ENCODE results near the gene DNASE2. TPM values are rescaled to one million over a fixed set of nuclear protein-coding genes. Genes with fewer than 3 reads are reported as not detected.

Gene DNASE2, protein sequence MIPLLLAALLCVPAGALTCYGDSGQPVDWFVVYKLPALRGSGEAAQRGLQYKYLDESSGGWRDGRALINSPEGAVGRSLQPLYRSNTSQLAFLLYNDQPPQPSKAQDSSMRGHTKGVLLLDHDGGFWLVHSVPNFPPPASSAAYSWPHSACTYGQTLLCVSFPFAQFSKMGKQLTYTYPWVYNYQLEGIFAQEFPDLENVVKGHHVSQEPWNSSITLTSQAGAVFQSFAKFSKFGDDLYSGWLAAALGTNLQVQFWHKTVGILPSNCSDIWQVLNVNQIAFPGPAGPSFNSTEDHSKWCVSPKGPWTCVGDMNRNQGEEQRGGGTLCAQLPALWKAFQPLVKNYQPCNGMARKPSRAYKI
- total RNA-seq = 12.1 and 20.0 TPM in 2 replicates

DNA sequence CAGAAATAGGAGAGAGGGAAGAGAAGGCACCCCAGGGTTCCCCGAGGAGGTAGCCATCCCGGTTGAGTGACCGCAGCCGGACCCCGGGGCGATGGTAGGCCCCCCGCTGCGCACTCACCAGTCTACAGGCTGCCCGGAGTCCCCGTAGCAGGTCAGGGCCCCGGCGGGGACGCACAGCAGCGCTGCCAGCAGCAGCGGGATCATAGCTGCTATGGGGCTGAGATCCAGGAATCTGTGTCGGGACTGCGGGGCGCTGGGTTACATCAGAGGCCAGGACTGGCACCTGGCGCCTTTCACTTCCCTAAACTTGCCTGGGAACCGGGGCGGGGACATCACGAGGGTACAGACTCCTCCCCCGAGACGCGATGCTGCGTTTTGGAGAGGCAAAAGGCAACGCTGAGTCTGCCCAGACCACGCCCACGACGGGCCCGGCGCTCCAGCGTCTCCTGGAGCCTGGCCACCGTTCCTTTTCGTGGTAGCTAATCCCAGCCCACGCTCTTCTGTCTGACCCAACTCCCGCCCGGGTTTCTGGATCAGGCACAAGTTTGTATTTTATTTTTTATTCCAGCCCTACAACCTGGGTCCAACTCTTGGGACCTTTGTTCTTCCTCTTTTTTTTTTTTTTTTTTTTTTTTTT is at the start of gene DNASE2:
Gene DNASE2, minus strand, starts transcription at position 278 of the 637 bp plus-strand sequence. Its CDS starts 74 bp downstream, at position 204.

DNA sequence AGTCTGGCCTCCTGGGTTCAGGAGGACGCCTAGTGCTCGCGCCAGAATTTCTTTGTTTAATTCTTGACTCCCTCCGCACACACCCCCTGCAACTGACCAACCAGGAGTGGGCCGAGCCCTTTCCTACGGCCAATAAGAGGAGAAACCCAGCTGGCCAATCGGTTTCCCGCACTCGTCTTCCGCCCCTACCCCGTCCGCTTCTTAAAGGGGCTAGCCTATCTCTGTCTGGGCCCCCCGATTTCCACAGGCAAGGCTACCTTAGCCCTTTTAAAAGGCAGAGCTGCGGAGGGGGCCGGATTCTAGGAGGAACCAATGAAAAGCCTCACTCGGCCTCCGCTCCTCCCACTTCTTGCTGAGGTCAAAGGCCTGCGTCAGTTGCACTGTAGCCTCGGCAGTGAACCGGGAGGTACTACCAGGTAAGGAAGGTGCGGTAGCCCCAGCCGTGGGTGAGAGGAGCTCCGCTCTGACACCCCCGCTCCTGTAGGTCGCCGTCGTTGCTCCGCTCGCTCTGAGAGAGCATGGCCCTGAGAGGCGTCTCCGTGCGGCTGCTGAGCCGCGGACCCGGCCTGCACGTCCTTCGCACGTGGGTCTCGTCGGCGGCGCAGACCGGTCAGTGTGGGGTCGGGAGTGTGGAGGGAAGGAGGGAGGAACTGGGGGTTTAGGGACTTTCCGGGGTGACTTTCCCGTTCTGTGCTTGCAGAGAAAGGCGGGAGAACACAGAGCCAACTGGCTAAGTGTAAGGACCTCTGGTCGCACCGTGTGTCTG is 9.7 kb upstream of the DNASE2 start, which contains the start of gene GCDH:
Gene GCDH, plus strand, starts transcription at position 374 of the 766 bp plus-strand sequence. Its CDS starts 145 bp downstream, at position 519.

DNA sequence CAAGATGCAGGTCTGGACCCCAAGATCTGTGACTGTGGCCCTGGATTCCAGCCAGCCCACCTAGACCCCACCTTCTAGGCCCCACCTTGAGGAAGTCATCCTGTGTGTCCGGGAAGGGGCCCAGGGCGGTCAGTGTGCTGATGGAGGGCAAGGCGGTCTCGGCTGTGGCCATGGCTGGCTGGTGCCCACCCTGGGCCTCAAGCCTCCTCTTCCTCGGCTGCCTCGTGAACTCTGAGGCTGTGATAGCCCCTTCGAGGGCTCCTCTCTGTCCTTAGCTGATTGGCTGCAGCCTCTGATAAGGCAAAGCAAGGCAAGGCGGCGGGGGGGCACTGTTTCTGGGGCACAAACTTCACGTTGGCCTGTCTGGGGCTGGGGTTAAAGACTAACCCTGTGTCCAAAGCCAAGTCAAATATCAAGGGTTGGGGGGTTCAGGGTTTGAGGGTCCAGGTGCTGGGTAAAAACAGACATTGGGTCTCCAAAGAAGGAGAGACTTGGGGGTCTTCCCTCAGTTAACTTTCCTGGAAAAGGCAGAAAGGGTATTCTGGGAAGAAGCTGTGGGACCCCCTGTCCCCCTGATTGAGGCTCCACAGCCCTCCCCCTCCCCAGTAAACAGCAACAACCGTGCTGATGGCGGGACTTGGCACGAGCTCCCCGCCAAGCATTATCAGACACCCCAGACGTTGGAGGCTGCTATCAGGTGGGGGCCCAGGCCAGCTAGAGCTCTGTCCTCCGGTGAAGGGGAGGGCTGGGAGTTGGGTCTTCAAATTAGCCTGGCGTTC is 5.9 kb upstream of the DNASE2 start, which contains the start of gene KLF1:
Gene KLF1, minus strand, starts transcription at position 233 of the 779 bp plus-strand sequence. Its CDS starts 61 bp downstream, at position 172.

DNA sequence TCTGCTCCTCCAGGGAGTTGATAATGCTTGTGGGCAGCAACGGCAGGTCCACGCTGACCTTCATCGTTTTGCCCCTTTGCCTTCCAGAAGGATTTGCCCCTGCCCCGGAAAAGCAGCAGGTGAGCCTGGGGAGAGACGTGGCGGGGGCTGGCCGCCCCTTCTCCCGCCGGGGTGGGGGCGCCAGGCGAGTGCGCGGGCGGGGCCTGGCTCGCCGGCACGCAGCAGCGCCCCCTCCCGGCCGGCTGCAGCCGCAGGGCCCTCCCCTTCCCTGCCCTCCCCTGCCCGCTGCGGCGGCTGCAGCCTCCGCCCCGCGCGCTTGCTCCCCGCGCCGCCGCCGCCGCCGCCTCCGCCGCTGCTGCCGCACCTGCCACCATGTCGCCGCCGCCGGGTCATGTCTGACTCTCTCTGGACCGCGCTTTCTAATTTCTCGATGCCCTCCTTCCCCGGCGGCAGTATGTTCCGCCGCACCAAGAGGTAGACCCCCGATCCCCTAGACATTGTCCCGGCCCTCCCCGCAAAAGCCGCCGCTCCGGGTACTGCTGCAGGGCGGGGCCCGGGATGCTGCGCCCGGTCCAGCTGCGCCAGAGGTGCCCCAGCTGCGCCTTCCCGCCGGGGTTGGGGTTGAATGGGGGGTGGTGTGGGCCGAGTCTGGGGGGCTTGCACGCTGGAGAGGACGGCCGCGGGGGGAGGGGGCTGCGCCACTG is 42.9 kb downstream of the DNASE2 start, which contains the start of gene MAST1:
Gene MAST1, plus strand, starts transcription at position 334 of the 704 bp plus-strand sequence. Its CDS starts 58 bp downstream, at position 392.

DNA sequence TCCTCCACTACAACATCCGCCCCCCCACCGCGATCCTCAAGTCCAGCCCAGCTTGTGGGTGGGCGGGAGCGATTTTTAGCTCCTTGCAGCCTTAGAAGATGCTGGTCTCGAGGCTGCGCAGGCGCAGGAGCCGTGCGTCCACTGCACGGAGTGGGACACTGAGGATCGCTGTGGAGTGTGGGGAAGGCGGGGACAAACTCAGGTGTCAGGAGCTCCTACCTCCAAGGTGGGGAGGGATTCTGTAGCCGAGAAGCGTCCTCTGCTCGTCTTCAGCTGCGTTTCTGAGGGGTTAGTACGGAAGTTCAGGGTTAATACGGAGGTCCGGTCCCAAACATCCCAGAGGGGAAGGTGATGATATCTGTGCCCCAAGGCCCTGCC is 46.7 kb downstream of the DNASE2 start, which contains the start of gene RTBDN:
Gene RTBDN, minus strand, starts transcription at position 14 of the 378 bp plus-strand sequence. CDS start 4,600 bp downstream, outside the sequence.

Small RNA genes lying within 50 kb of the gene (small RNA-seq; reads per million reads assigned to genes)
- gene MIR5695 (not detected), gene MIR6794 (not detected)

Other genes starting within 250 kb of the DNASE2 start
- gene MAN2B1, start 214.7 kb downstream of the DNASE2 start, total RNA-seq = 25.9 and 29.6 TPM in 2 replicates
- gene WDR83, start 214.6 kb downstream of the DNASE2 start, total RNA-seq = 5.9 and 6.4 TPM in 2 replicates
- 41.6 and 48.0 TPM in 2 replicates for gene DHPS, start 199.6 kb downstream of the DNASE2 start, total RNA-seq
- gene GNG14, start 193.5 kb downstream of the DNASE2 start, total RNA-seq = not detected in 2 replicates
- 11.3 and 12.9 TPM in 2 replicates for gene FBXW9, start 184.8 kb downstream of the DNASE2 start, total RNA-seq
- 37.1 and 43.5 TPM in 2 replicates for gene TNPO2, start 157.5 kb downstream of the DNASE2 start, total RNA-seq
- 139 and 174 TPM in 2 replicates for gene TRIR, start 146.8 kb downstream of the DNASE2 start, total RNA-seq
- gene GET3, start 144.0 kb downstream of the DNASE2 start, total RNA-seq = 70.3 and 81.7 TPM in 2 replicates
- gene BEST2, start 129.7 kb downstream of the DNASE2 start, total RNA-seq = not detected in 2 replicates
- 8.4 and 8.8 TPM in 2 replicates for gene HOOK2, start 105.9 kb downstream of the DNASE2 start, total RNA-seq
- 36.0 and 37.8 TPM in 2 replicates for gene JUNB, start 90.0 kb downstream of the DNASE2 start, total RNA-seq
- 192 and 196 TPM in 2 replicates for gene PRDX2, start 79.6 kb downstream of the DNASE2 start, total RNA-seq
- 0.53 TPM in 1 of 2 replicates, not detected in the other for gene THSD8, start 79.4 kb downstream of the DNASE2 start, total RNA-seq
- gene RNASEH2A, start 74.9 kb downstream of the DNASE2 start, total RNA-seq = 30.5 and 31.0 TPM in 2 replicates
- gene RTBDN, start 46.9 kb downstream of the DNASE2 start, total RNA-seq = not detected in 2 replicates
- gene MAST1, start 42.9 kb downstream of the DNASE2 start, total RNA-seq = 0.22 and 0.53 TPM in 2 replicates
- not detected in 2 replicates for gene KLF1, start 5.8 kb upstream of the DNASE2 start, total RNA-seq
- gene GCDH, start 9.7 kb upstream of the DNASE2 start, total RNA-seq = 29.9 and 38.1 TPM in 2 replicates
- 0.07 TPM in 1 of 2 replicates, not detected in the other for gene SYCE2, start 37.8 kb upstream of the DNASE2 start, total RNA-seq
- gene FARSA, start 52.3 kb upstream of the DNASE2 start, total RNA-seq = 61.8 and 67.1 TPM in 2 replicates
- gene CALR, start 57.2 kb upstream of the DNASE2 start, total RNA-seq = 1,763 and 1,853 TPM in 2 replicates
- gene RAD23A, start 64.4 kb upstream of the DNASE2 start, total RNA-seq = 80.7 and 103 TPM in 2 replicates
- gene GADD45GIP1, start 75.8 kb upstream of the DNASE2 start, total RNA-seq = 30.1 and 32.4 TPM in 2 replicates
- gene DAND5, start 88.1 kb upstream of the DNASE2 start, total RNA-seq = not detected in 2 replicates
- 34.7 and 36.3 TPM in 2 replicates for gene NFIX, start 114.0 kb upstream of the DNASE2 start, total RNA-seq
- 50.1 and 52.8 TPM in 2 replicates for gene LYL1, start 221.4 kb upstream of the DNASE2 start, total RNA-seq
- gene TRMT1, start 235.3 kb upstream of the DNASE2 start, total RNA-seq = 35.6 and 36.4 TPM in 2 replicates
- gene NACC1, start 236.8 kb upstream of the DNASE2 start, total RNA-seq = 66.6 and 89.4 TPM in 2 replicates